ENCODE measurements around the gene ACTN3. TPM values are rescaled to one million over a fixed set of nuclear protein-coding genes. Genes with fewer than 3 reads are reported as not detected.

Gene ACTN3
- total and polyA plus RNA-seq, 2 of the 4 experiments (the other 2 are of a cell fraction): under 0.01 to 0.05 TPM

GRCh38 chr11:66524304-66525040 lies 22.2 kb upstream of the ACTN3 start:
- dilution Hi-C loops (cut with HindIII; ENCODE audit: low sequenced_read_pairs, unreplicated experiment): no loop called here
- Histone ChIP-seq H3K9ac (ENCODE audit: low read depth, low read length) (no peak overlapping the region), H2BK20ac (ENCODE audit: low read depth, low read length) (no peak overlapping the region), H3K4ac (ENCODE audit: low read depth, low read length) (no peak overlapping the region), H3K79me1 (ENCODE audit: low read depth in 1 of 2, low read length in 2 of 2) (no peaks in the 10 kb centered on the region), H2AK9ac (replicated peaks; ENCODE audit: low read depth, low read length, poor library complexity) (no peak overlapping the region), H2BK15ac (ENCODE audit: low read depth, low read length) (no peak overlapping the region), H2AFZ (replicated peaks; ENCODE audit: low read length, poor library complexity) (no peak overlapping the region), H4K8ac (ENCODE audit: low read depth in 2 of 2, low read length in 2 of 2) (no peak overlapping the region), H3K27ac (ENCODE audit: insufficient read depth, low read length) (no peak overlapping the region), H3K4me3 (ENCODE audit: insufficient read depth, low read depth, low read length) (no peak overlapping the region), H3K27me3 (ENCODE audit: control insufficient read depth, insufficient read depth, low read length) (no peaks in the 10 kb centered on the region), H3K36me3 (ENCODE audit: control insufficient read depth, insufficient read depth, low read length) (peaks cover 28% of the 10 kb centered on the region), H4K5ac (ENCODE audit: low read depth, low read length) (no peak overlapping the region), H3K4me2 (ENCODE audit: low read depth, low read length) (no peak overlapping the region), H3K18ac (ENCODE audit: low read depth, low read length) (no peak overlapping the region), H3K9me1 (ENCODE audit: insufficient read depth, low read length) (0 out of 2 replicates have a peak, but pooled peaks cover 3% of the 10 kb centered on the region), H3K14ac (replicated peaks; ENCODE audit: low read depth, low read length) (no peak overlapping the region), H2BK5ac (ENCODE audit: low read depth, low read length, poor library complexity, severe bottlenecking) (no peak overlapping the region), H3K4me1 (ENCODE audit: control insufficient read depth, insufficient read depth, low read length) (no peaks in the 10 kb centered on the region), H2BK120ac (ENCODE audit: low read depth, low read length) (no peak overlapping the region), H2AK5ac (ENCODE audit: low read depth, low read length) (no peak overlapping the region), H4K20me1 (ENCODE audit: insufficient read depth, low read length) (no peaks in the 10 kb centered on the region; the same call in 1 of the 2 replicates), H3K9me3 (ENCODE audit: control insufficient read depth, insufficient read depth, low read length) (no peaks in the 10 kb centered on the region), H4K91ac (ENCODE audit: insufficient read depth, low read depth, low read length) (no peak overlapping the region), H3K56ac (ENCODE audit: extremely low read depth, insufficient read depth, low read length) (no peak overlapping the region), H3K23ac (ENCODE audit: low read depth, low read length) (no peak overlapping the region)
- ChIA-PET CTCF (no interaction called here), POLR2A (ENCODE audit: unreplicated experiment) (no interaction called here)
- in situ Hi-C loops (cut with MboI; ENCODE audit: low sequenced_read_pairs): no loop called here
- DNase-seq (no peak), ATAC-seq (ENCODE audit: low read depth) (no peak)
- no CpG with 5 or more reads among the region's 10 CpGs for WGBS, 2 experiments (ENCODE audit: extremely low coverage in 2 of 2, insufficient read length in 1 of 2)
- intact Hi-C loops (cut with micrococcal nuclease): no loop called here
- TF ChIP-seq MXI1 (IDR thresholded peaks at IDR 0.05; ENCODE audit: borderline replicate concordance, low read depth, low read length): no peak
- no peak for TF ChIP-seq RCOR1 (IDR thresholded peaks at IDR 0.05; ENCODE audit: insufficient replicate concordance, low read length)
- TF ChIP-seq ELK1 (IDR thresholded peaks at IDR 0.05; ENCODE audit: borderline replicate concordance, low read depth, low read length): no peak
- TF ChIP-seq MAZ (IDR thresholded peaks at IDR 0.05; ENCODE audit: borderline replicate concordance, low read depth, low read length): no peak
- TF ChIP-seq BHLHE40 (IDR thresholded peaks at IDR 0.05; ENCODE audit: low read depth, low read length): no peak
- no peak for TF ChIP-seq MAFK (IDR thresholded peaks at IDR 0.05; ENCODE audit: low read depth, low read length)
- TF ChIP-seq SMC3 (IDR thresholded peaks at IDR 0.05; ENCODE audit: low read depth, low read length): no peak
- no peak for TF ChIP-seq NFE2L2 (IDR thresholded peaks at IDR 0.05; ENCODE audit: low read depth, low read length)
- no peak for TF ChIP-seq POLR2A (IDR thresholded peaks at IDR 0.05; ENCODE audit: low read depth, low read length)
- no peak for TF ChIP-seq CEBPB (IDR thresholded peaks at IDR 0.05; ENCODE audit: low read depth, low read length)
- no peak for TF ChIP-seq CHD1 (IDR thresholded peaks at IDR 0.05; ENCODE audit: low read depth, low read length)
- BruUV-seq (replicated peaks): no TSS peak

Data from IMR-90 (cell line).